GM04503 (cell line): ENCODE measurements around the gene GHRHR.

Experiments
- DNase-seq: peaks from one replicate; pipeline ENCODE4 v3.0.0-alpha.2; 2012; ENCODE audit warnings: low read depth

The GHRHR gene

GRCh38 chr7:30928254-30928872 is 35.4 kb upstream of the GHRHR start:
- DNase-seq: no peak

- no peak for DNase-seq
Measured at GRCh38 chr7:30929686-30930085, 34.1 kb upstream of the GHRHR start.

GRCh38 chr7:30930621-30931020 is 33.1 kb upstream of the GHRHR start:
- no peak for DNase-seq

- DNase-seq: no peak
Measured at GRCh38 chr7:30931161-30931928, 32.4 kb upstream of the GHRHR start.

- no peak for DNase-seq
Measured at GRCh38 chr7:30931929-30932540, 31.7 kb upstream of the GHRHR start.

- DNase-seq: no peak
Measured at GRCh38 chr7:30932562-30932961, 31.2 kb upstream of the GHRHR start.

GRCh38 chr7:30933124-30933974 is 30.4 kb upstream of the GHRHR start:
- no peak for DNase-seq

- no peak for DNase-seq
Measured at GRCh38 chr7:30934225-30934624, 29.5 kb upstream of the GHRHR start.

- no peak for DNase-seq
Measured at GRCh38 chr7:30934732-30935568, 28.8 kb upstream of the GHRHR start.

GRCh38 chr7:30935569-30935877 is 28.2 kb upstream of the GHRHR start:
- DNase-seq: no peak

GRCh38 chr7:30936650-30937245 is 27.0 kb upstream of the GHRHR start:
- DNase-seq: no peak

- no peak for DNase-seq
Measured at GRCh38 chr7:30937416-30937815, 26.3 kb upstream of the GHRHR start.

- no peak for DNase-seq
Measured at GRCh38 chr7:30938435-30939316, 25.1 kb upstream of the GHRHR start.

GRCh38 chr7:30941582-30942323 is 22.0 kb upstream of the GHRHR start:
- DNase-seq: no peak

GRCh38 chr7:30950197-30950596 is 13.6 kb upstream of the GHRHR start:
- DNase-seq: no peak

- DNase-seq: no peak
Measured at GRCh38 chr7:30954914-30955313, 8.8 kb upstream of the GHRHR start.

GRCh38 chr7:30956704-30957103 is 7.0 kb upstream of the GHRHR start:
- no peak for DNase-seq

- no peak for DNase-seq
Measured at GRCh38 chr7:30965372-30965771, 1.6 kb downstream of the GHRHR start.

GRCh38 chr7:30965883-30966282 is 2.1 kb downstream of the GHRHR start:
- DNase-seq: no peak

GRCh38 chr7:30968294-30968693 is 4.5 kb downstream of the GHRHR start:
- DNase-seq: no peak
